BE2C (cell line): ENCODE measurements around the gene SUMO1.

Experiments used
- DNase-seq: peaks from one replicate; pipeline ENCODE4 v3.0.0-alpha.2; 2020
- H3K27me3 ChIP-seq: fragments of 250-450 bp; sonication (Bioruptor Pico); 2 replicates; pipeline ENCODE4 v1.5.1; 2020; ENCODE audit warnings: mild to moderate bottlenecking
- H3K36me3 ChIP-seq: fragments of 250-450 bp; sonication (Bioruptor Pico); 2 replicates; pipeline ENCODE4 v1.5.1; 2020; ENCODE audit warnings: mild to moderate bottlenecking
- H3K4me1 ChIP-seq: fragments of 250-450 bp; sonication (Bioruptor Pico); 2 replicates; pipeline ENCODE4 v1.5.1; 2020
- H3K4me3 ChIP-seq: 2 replicates; pipeline ENCODE4 v1.5.1; 2011; ENCODE audit warnings: low read depth, low read length
- H3K9me3 ChIP-seq: fragments of 250-450 bp; sonication (Bioruptor Pico); 2 replicates; pipeline ENCODE4 v1.5.1; 2020
- CTCF ChIP-seq: IDR thresholded peaks from 2 replicates; pipeline ENCODE4 v1.5.1; 2012; ENCODE audit warnings: mild to moderate bottlenecking, low read depth, low read length

SUMO1 gene

GRCh38 chr2:202164411-202164810 lies 74.0 kb downstream of the SUMO1 start:
- Histone ChIP-seq H3K4me1 (no peaks in the 10 kb centered on the region), H3K36me3 (no peaks in the 10 kb centered on the region), H3K9me3 (no peaks in the 10 kb centered on the region), H3K4me3 (no peak overlapping the region), H3K27me3 (no peaks in the 10 kb centered on the region)
- no peak for TF ChIP-seq CTCF
- DNase-seq, result no peak

- Histone ChIP-seq H3K4me3 (no peak overlapping the region), H3K27me3 (no peaks in the 10 kb centered on the region), H3K4me1 (no peaks in the 10 kb centered on the region), H3K36me3 (no peaks in the 10 kb centered on the region), H3K9me3 (no peaks in the 10 kb centered on the region)
- DNase-seq, result no peak
- TF ChIP-seq CTCF, result no peak
Measured at GRCh38 chr2:202161151-202161835, 77.1 kb downstream of the SUMO1 start.

- Histone ChIP-seq H3K4me1 (no peaks in the 10 kb centered on the region), H3K9me3 (no peaks in the 10 kb centered on the region), H3K4me3 (no peak overlapping the region), H3K36me3 (no peaks in the 10 kb centered on the region), H3K27me3 (no peaks in the 10 kb centered on the region)
- TF ChIP-seq CTCF, result peak; percentile 67
- DNase-seq, result no peak
Measured at GRCh38 chr2:202158796-202159195, 79.6 kb downstream of the SUMO1 start.

GRCh38 chr2:202157211-202157990 lies 81.0 kb downstream of the SUMO1 start:
- H3K9me3 ChIP-seq, result no peaks in the 10 kb centered on the region
- no peak for TF ChIP-seq CTCF
- no peaks in the 10 kb centered on the region for H3K36me3 ChIP-seq
- H3K27me3 ChIP-seq, result no peaks in the 10 kb centered on the region
- H3K4me3 ChIP-seq, result no peak overlapping the region
- H3K4me1 ChIP-seq, result no peaks in the 10 kb centered on the region
- no peak for DNase-seq
